ENCODE results near the gene CORIN.

CORIN gene

DNA sequence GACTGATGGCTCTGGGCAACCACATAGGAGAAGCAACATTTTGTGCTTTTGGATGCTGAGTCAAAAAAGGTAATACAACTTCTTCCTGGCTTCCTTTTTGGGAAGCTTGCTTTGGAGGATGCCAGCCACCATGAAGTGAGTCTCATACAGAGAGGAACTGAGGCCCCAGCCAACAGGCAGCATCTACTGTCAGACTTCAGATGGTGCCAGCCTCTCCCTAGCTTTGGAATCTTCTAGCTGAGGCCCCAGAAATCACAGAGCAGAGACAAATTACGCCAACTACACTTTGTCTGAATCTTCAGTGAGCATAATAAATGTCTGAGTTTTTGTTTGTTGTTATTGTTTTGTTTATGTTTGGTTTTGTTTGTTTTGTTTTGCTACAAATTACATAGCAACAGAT lies 216.7 kb downstream of the CORIN start:
- H3K4me3 ChIP-seq (ENCODE audit: control insufficient read depth, low read depth, low read length) = no peak overlapping the region
- TF ChIP-seq CTCF (conservative IDR thresholded peaks at IDR 0.05; ENCODE audit: control insufficient read depth, insufficient read depth, low read depth, low read length) = no peak
- no peak for DNase-seq (ENCODE audit: low read depth)

DNA sequence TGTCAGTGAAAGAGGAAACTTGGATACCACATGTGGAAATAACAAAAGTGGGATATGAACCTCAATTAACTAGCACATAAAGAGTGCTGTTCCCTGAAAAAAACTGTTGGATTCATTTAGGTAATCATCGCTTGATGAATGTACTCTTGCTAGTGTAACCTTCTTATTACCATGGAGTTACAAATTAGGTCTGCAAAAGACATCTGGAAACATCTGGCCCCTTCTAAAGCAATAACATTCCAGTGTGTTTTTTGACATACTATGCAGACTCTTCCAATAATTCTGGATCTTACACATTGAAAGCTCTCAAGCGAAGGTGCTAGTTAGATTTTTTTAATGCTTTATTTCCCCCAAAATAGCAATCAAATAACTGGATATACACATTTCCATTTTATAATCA lies 218.2 kb downstream of the CORIN start:
- no peak for TF ChIP-seq CTCF (conservative IDR thresholded peaks at IDR 0.05; ENCODE audit: control insufficient read depth, insufficient read depth, low read depth, low read length)

DNA sequence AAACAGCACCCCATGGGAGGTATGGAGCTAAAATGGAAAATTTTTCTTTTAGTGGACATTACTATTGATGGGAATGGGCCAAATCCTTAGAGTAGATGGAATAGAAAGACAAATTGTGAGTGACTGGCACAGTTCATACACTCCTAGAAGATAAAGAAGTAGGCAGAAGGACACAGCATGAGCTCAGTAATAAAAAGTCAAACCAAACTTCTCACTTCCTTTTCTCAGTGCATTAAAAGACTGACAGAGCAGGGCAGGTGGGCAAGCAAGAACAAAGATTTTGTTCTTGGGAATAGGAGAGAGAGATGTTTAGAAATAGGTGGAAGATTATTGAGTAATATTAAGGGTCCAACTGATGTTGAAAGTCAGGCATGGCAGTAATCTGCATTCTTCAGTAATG lies 220.3 kb downstream of the CORIN start:
- no peak for TF ChIP-seq CTCF (conservative IDR thresholded peaks at IDR 0.05; ENCODE audit: control insufficient read depth, insufficient read depth, low read depth, low read length)

More for the DNA sequence above, 218.2 kb downstream of the CORIN start:
- H3K4me3 ChIP-seq (ENCODE audit: control insufficient read depth, low read depth, low read length) = no peak overlapping the region
- DNase-seq (ENCODE audit: low read depth) = no peak

GRCh38 chr4:47615385-47615784 lies 222.5 kb downstream of the CORIN start:
- H3K4me3 ChIP-seq (ENCODE audit: control insufficient read depth, low read depth, low read length) = no peak overlapping the region
- DNase-seq (ENCODE audit: low read depth) = peak; percentile 45
- no peak for TF ChIP-seq CTCF (conservative IDR thresholded peaks at IDR 0.05; ENCODE audit: control insufficient read depth, insufficient read depth, low read depth, low read length)

More for the DNA sequence above, 220.3 kb downstream of the CORIN start:
- no peak for DNase-seq (ENCODE audit: low read depth)
- H3K4me3 ChIP-seq (ENCODE audit: control insufficient read depth, low read depth, low read length) = no peak overlapping the region

DNA sequence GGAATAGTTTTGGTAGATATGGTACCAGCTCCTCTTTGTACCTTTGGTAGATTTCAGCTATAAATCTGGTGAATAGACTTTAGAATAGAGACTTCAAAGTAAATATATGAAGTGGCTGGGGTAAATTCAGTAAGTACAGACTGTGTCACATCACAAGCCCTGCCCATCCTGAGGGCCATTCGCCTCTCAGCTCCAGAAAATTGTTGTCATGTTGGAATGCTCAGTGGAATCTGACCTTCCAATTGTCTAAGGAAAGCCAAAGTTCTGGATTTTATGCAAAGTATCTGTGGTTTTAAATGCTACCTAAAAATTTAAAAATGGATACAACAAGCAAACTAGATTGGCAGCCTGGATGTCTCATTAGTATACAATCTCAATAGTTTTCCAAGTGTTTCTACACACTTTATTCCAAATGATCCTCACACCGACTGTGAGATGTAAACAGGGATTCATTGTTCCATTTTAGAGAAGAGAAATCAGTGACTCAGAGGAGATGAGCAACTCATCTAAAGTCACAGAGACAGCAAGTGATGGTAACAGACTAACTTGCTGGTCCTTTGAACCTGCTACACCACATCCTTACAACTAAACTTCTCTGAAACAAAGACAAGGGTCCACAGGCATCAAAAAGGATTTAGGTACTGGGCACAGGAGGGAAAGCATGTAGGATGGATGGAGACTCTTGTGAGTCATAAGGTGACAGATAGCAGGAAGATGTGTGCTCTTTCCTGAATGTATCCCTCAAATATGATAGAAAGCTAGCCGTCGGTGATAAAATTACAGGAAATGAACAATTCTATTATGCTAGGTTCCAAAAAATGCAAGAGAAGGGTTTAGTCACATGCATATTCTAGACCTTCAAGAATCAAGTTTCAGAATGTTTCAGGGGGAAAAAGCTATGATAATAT lies 225.5 kb downstream of the CORIN start:
- H3K4me3 ChIP-seq (ENCODE audit: control insufficient read depth, low read depth, low read length) = no peak overlapping the region
- TF ChIP-seq CTCF (conservative IDR thresholded peaks at IDR 0.05; ENCODE audit: control insufficient read depth, insufficient read depth, low read depth, low read length) = no peak
- peak; percentile 24 for DNase-seq (ENCODE audit: low read depth)

GRCh38 chr4:47606482-47606881 lies 231.4 kb downstream of the CORIN start:
- no peak for TF ChIP-seq CTCF (conservative IDR thresholded peaks at IDR 0.05; ENCODE audit: control insufficient read depth, insufficient read depth, low read depth, low read length)
- no peak overlapping the region for H3K4me3 ChIP-seq (ENCODE audit: control insufficient read depth, low read depth, low read length)
- no peak for DNase-seq (ENCODE audit: low read depth)
